ENCODE data around the gene ONECUT2.
"Not testable (repeated sequence)": the region's sequence is repeated elsewhere in the genome, so short reads cannot be mapped to it uniquely, and the experiment has no call there.

- TF ChIP-seq POLR2A (IDR thresholded peaks at IDR 0.05; ENCODE audit: low read depth); CTCF (IDR thresholded peaks at IDR 0.05); EP300 (IDR thresholded peaks at IDR 0.05); POLR2AphosphoS5 (IDR thresholded peaks at IDR 0.05): not testable (repeated sequence)
These were observed 38.3 kb upstream of the ONECUT2 start for GRCh38 chr18:57396831-57397230.

Data from esophagus muscularis mucosa (tissue), 4 donors.